Measurements from ENCODE around the gene MEIG1. TPM values are rescaled to one million over a fixed set of nuclear protein-coding genes. Genes with fewer than 3 reads are reported as not detected.
"Not testable (repeated sequence)": the region's sequence is repeated elsewhere in the genome, so short reads cannot be mapped to it uniquely, and the experiment has no call there.

The MEIG1 gene
- total RNA-seq, 1 donor from 2014 or later, result 0.95 TPM

- Histone ChIP-seq H3K9me3 (no peaks in the 10 kb centered on the region), H3K4me3 (no peak overlapping the region), H3K36me3 (peaks cover 97% of the 10 kb centered on the region), H3K27ac (no peak overlapping the region), H3K4me1 (no peaks in the 10 kb centered on the region), H3K27me3 (ENCODE audit: low read depth) (no peaks in the 10 kb centered on the region)
- DNase-seq (no peak), ATAC-seq (no peak)
- intact Hi-C loops (cut with DNase I), result no loop called here
- TF ChIP-seq CTCF (IDR thresholded peaks at IDR 0.05), result no peak
Observed at GRCh38 chr10:14930610-14931009, 28.6 kb upstream of the MEIG1 start.

- intact Hi-C loops (cut with DNase I), result no loop called here
- Histone ChIP-seq H3K4me3 (no peak overlapping the region), H3K4me1 (no peaks in the 10 kb centered on the region), H3K27ac (no peak overlapping the region), H3K9me3 (no peaks in the 10 kb centered on the region), H3K27me3 (ENCODE audit: low read depth) (no peaks in the 10 kb centered on the region), H3K36me3 (peaks cover 74% of the 10 kb centered on the region)
- DNase-seq (no peak), ATAC-seq (no peak)
- no peak for TF ChIP-seq CTCF (IDR thresholded peaks at IDR 0.05)
Observed at GRCh38 chr10:14936584-14936983, 22.6 kb upstream of the MEIG1 start.

- H3K27me3 ChIP-seq (ENCODE audit: low read depth); intact Hi-C loops (cut with DNase I); H3K4me3 ChIP-seq; ATAC-seq; H3K27ac ChIP-seq; H3K4me1 ChIP-seq; H3K9me3 ChIP-seq: not testable (repeated sequence)
- DNase-seq, result peak; percentile 56
- peaks cover 72% of the 10 kb centered on the region for H3K36me3 ChIP-seq
Observed at GRCh38 chr10:14938971-14939370, 20.2 kb upstream of the MEIG1 start.

GRCh38 chr10:14942147-14942949 lies 16.8 kb upstream of the MEIG1 start:
- H3K9me3 ChIP-seq; DNase-seq; intact Hi-C loops (cut with DNase I); H3K27ac ChIP-seq; H3K4me1 ChIP-seq; H3K27me3 ChIP-seq (ENCODE audit: low read depth); H3K4me3 ChIP-seq: not testable (repeated sequence)
- ATAC-seq, result peak in 1 of 2 donors; percentile 13
- peaks cover 76% of the 10 kb centered on the region for H3K36me3 ChIP-seq

GRCh38 chr10:14942950-14943338 lies 16.2 kb upstream of the MEIG1 start:
- ATAC-seq; H3K4me3 ChIP-seq; intact Hi-C loops (cut with DNase I); H3K27me3 ChIP-seq (ENCODE audit: low read depth); H3K27ac ChIP-seq; DNase-seq; H3K4me1 ChIP-seq; H3K9me3 ChIP-seq: not testable (repeated sequence)
- peaks cover 78% of the 10 kb centered on the region for H3K36me3 ChIP-seq

- Histone ChIP-seq H3K27ac (no peak overlapping the region), H3K4me3 (no peak overlapping the region), H3K36me3 (peaks cover 78% of the 10 kb centered on the region), H3K4me1 (no peaks in the 10 kb centered on the region), H3K9me3 (no peaks in the 10 kb centered on the region), H3K27me3 (ENCODE audit: low read depth) (no peaks in the 10 kb centered on the region)
- no peak for TF ChIP-seq CTCF (IDR thresholded peaks at IDR 0.05)
- intact Hi-C loops (cut with DNase I), result no loop called here
- no peak for ATAC-seq
- DNase-seq, result no peak
Observed at GRCh38 chr10:14945108-14945507, 14.1 kb upstream of the MEIG1 start.

GRCh38 chr10:14947268-14947667 lies 11.9 kb upstream of the MEIG1 start:
- H3K4me1 ChIP-seq, result peaks cover 12% of the 10 kb centered on the region
- H3K36me3 ChIP-seq, result peaks cover 69% of the 10 kb centered on the region
- H3K27ac ChIP-seq, result no peak overlapping the region
- DNase-seq, result no peak
- TF ChIP-seq CTCF (IDR thresholded peaks at IDR 0.05), result no peak
- intact Hi-C loops (cut with DNase I), result no loop called here
- no peak overlapping the region for H3K4me3 ChIP-seq
- H3K9me3 ChIP-seq, result no peaks in the 10 kb centered on the region
- ATAC-seq, result no peak
- H3K27me3 ChIP-seq (ENCODE audit: low read depth), result no peaks in the 10 kb centered on the region

Data from lower lobe of right lung (tissue), 2 donors.